ENCODE results near the gene ATCAY.

GRCh38 chr19:3958836-3959765 lies 78.6 kb downstream of the ATCAY start:
- no peak for TF ChIP-seq CTCF (conservative IDR thresholded peaks at IDR 0.05; ENCODE audit: low read length)
- no peak for TF ChIP-seq EZH2phosphoT487 (IDR thresholded peaks at IDR 0.05; ENCODE audit: borderline replicate concordance)
